Lung (tissue), 12 donors: Measurements from ENCODE around the gene KRTAP4-11. TPM values are rescaled to one million over a fixed set of nuclear protein-coding genes. Genes with fewer than 3 reads are reported as not detected.

Experiments used
- ATAC-seq: fragments of 200-7000 bp; cut with Tn5 transposase; one replicate; pipeline ENCODE4 v1.9.1; 2020; ENCODE audit warnings: moderate number of reproducible peaks; ENCODE audit not compliant: insufficient read depth, low FRiP score
- DNase-seq, 3 donors: peaks; one replicate each; pipeline ENCODE4 v3.0.0-alpha.2; 2013 to 2017
- H3K27ac ChIP-seq, 2 donors: one replicate each; pipeline ENCODE4 v1.5.1; 2013; ENCODE audit warnings: mild to moderate bottlenecking in 2 of 2, moderate library complexity in 2 of 2, control low read depth in 1 of 2, inconsistent platforms in 1 of 2, low read depth in 1 of 2, low read length in 1 of 2
- H3K27me3 ChIP-seq, 3 donors: one replicate each; pipeline ENCODE4 v1.5.1; 2013; ENCODE audit warnings: low read length in 2 of 3; ENCODE audit not compliant: control insufficient read depth in 3 of 3, insufficient read depth in 3 of 3
- H3K36me3 ChIP-seq, 4 donors: one replicate each; pipeline ENCODE4 v1.5.1; 2013; ENCODE audit warnings: low read length in 4 of 4, mild to moderate bottlenecking in 1 of 4, moderate library complexity in 1 of 4; ENCODE audit not compliant: control insufficient read depth in 4 of 4, insufficient read depth in 4 of 4
- H3K4me1 ChIP-seq, 5 donors: one replicate each; pipeline ENCODE4 v1.5.1; 2013; ENCODE audit warnings: low read length in 5 of 5, mild to moderate bottlenecking in 2 of 5, moderate library complexity in 1 of 5; ENCODE audit not compliant: control insufficient read depth in 5 of 5, insufficient read depth in 5 of 5
- H3K4me3 ChIP-seq: one replicate; pipeline ENCODE4 v1.5.1; 2013; ENCODE audit warnings: mild to moderate bottlenecking, control low read depth, moderate library complexity
- H3K9ac ChIP-seq, 2 donors: one replicate each; pipeline ENCODE4 v1.5.1; 2013; ENCODE audit warnings: low read length in 2 of 2, control low read depth in 1 of 2; ENCODE audit not compliant: insufficient read depth in 1 of 2
- H3K9me3 ChIP-seq, 4 donors: one replicate each; pipeline ENCODE4 v1.5.1; 2013; ENCODE audit warnings: low read length in 3 of 4, mild to moderate bottlenecking in 1 of 4, moderate library complexity in 1 of 4; ENCODE audit not compliant: control insufficient read depth in 4 of 4, insufficient read depth in 3 of 4
- WGBS, 2 donors: extraction: QIAGEN DNeasy Blood & Tissue Kit; methylation state at CpG; one replicate each; pipeline ENCODE4 v1.1.7; 2013; 5-methylcytosine and 5-hydroxymethylcytosine counted together
- polyA plus RNA-seq, 2 donors: library from polyadenylated mRNA; stranded (reverse); fragments of 200-250 nt; gene quantifications; one replicate each; pipeline ENCODE4 v1.2.1, GENCODE V29; 2013
- total RNA-seq, 2 donors: library from RNA; depleted of rRNA in 1 of 2; stranded (reverse); fragments of >200 nt in 1 of 2; gene quantifications; one replicate each; pipeline ENCODE4 v1.2.1, GENCODE V29; 2014 to 2021
- TF ChIP-seq, protein P1 (sequence below): IDR thresholded peaks from 2 replicates; pipeline ENCODE4 v1.5.1; 2012; ENCODE audit warnings: mild to moderate bottlenecking; ENCODE audit errors: control extremely low read depth, extremely low read depth
- donor health status: control.
- donor health status: control.
- donor health status: Bipolar disorder and iron deficiency.
- donor health status: healthy.
- donor health status: DM: yes; HTN: yes; CAD: no.

Gene KRTAP4-11
- total and polyA plus RNA-seq, 4 donors: 0.34 TPM; not detected in 3

DNA sequence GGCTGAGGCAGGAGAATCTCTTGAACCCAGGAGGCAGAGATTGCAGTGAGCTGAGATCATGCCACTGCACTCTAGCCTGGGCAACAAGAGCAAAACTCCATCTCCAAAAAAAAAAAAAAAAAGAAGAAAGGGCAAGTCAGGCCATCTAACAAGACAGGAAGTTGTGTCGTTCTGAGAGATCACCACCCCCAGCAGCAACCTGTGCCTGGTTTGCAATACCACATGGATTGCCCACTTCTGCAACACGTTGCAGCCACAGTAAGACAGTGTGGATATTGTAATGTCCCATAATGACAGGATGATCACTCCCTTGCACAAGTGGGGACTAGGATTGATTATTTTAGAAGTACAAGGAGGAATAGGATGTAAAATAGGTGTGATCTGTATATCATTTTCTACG lies 49.1 kb downstream of the KRTAP4-11 start:
- Histone ChIP-seq H3K4me3 (no peak overlapping the region), H3K9me3 (peaks cover 0 to 3% (median 0%) of the 10 kb centered on the region in 4 donors), H3K9ac (no peak overlapping the region), H3K27ac (no peak overlapping the region), H3K4me1 (no peaks in the 10 kb centered on the region), H3K36me3 (no peaks in the 10 kb centered on the region), H3K27me3 (no peaks in the 10 kb centered on the region)
- ATAC-seq (no peak), DNase-seq (no peak)
- WGBS, 2 donors: 56 to 62% methylated on average over 3 of the region's 3 CpGs
- TF ChIP-seq, protein P1, sequence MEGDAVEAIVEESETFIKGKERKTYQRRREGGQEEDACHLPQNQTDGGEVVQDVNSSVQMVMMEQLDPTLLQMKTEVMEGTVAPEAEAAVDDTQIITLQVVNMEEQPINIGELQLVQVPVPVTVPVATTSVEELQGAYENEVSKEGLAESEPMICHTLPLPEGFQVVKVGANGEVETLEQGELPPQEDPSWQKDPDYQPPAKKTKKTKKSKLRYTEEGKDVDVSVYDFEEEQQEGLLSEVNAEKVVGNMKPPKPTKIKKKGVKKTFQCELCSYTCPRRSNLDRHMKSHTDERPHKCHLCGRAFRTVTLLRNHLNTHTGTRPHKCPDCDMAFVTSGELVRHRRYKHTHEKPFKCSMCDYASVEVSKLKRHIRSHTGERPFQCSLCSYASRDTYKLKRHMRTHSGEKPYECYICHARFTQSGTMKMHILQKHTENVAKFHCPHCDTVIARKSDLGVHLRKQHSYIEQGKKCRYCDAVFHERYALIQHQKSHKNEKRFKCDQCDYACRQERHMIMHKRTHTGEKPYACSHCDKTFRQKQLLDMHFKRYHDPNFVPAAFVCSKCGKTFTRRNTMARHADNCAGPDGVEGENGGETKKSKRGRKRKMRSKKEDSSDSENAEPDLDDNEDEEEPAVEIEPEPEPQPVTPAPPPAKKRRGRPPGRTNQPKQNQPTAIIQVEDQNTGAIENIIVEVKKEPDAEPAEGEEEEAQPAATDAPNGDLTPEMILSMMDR: no peak

DNA sequence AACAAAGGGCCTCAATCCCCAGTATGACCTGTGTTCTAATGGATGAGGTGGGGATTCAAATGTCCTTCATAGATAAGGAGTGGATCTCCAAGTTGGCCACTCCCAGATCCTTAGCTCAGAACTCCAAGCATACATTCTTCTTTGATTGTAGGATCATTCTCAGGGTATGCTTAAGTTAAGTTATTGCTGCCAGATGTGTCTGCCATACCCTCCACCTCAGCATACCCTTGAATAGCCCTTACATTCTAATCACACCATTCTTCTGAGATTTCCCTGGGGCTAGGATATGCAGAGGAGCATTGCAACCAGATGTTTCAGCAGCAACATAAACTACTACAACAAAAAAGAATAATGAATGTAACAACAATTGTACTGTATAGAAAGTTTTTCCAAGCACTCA lies 50.9 kb downstream of the KRTAP4-11 start:
- Histone ChIP-seq H3K9me3 (peaks cover 0 to 3% (median 0%) of the 10 kb centered on the region in 4 donors), H3K4me1 (no peaks in the 10 kb centered on the region), H3K36me3 (no peaks in the 10 kb centered on the region), H3K27ac (no peak overlapping the region), H3K4me3 (no peak overlapping the region), H3K9ac (no peak overlapping the region), H3K27me3 (no peaks in the 10 kb centered on the region)
- DNase-seq (no peak), ATAC-seq (no peak)
- TF ChIP-seq, protein P1: no peak

Other genes starting within 250 kb of the KRTAP4-11 start
Only the 30 nearest of the 38 such genes appear.
- gene KRT40, start 134.0 kb downstream of the KRTAP4-11 start, total RNA-seq: not detected
- gene KRT40, start 134.0 kb downstream of the KRTAP4-11 start, polyA plus RNA-seq: under 1 TPM; 0.09 to 0.31 TPM
- not detected for gene KRTAP3-3, start 124.2 kb downstream of the KRTAP4-11 start, total RNA-seq
- gene KRTAP3-3, start 124.2 kb downstream of the KRTAP4-11 start, polyA plus RNA-seq: not detected
- not detected for gene KRTAP3-2, start 118.5 kb downstream of the KRTAP4-11 start, total RNA-seq
- gene KRTAP3-2, start 118.5 kb downstream of the KRTAP4-11 start, polyA plus RNA-seq: under 1 TPM in 1 of 2 donors, not detected in 1; 0.94 TPM
- not detected for gene KRTAP3-1, start 109.2 kb downstream of the KRTAP4-11 start, total RNA-seq
- gene KRTAP3-1, start 109.2 kb downstream of the KRTAP4-11 start, polyA plus RNA-seq: not detected
- gene KRTAP1-5, start 91.2 kb downstream of the KRTAP4-11 start, total RNA-seq: not detected
- gene KRTAP1-5, start 91.2 kb downstream of the KRTAP4-11 start, polyA plus RNA-seq: not detected
- not detected for gene KRTAP1-4, start 88.2 kb downstream of the KRTAP4-11 start, total RNA-seq
- not detected for gene KRTAP1-4, start 88.2 kb downstream of the KRTAP4-11 start, polyA plus RNA-seq
- gene KRTAP1-3, start 83.5 kb downstream of the KRTAP4-11 start, total RNA-seq: not detected
- not detected for gene KRTAP1-3, start 83.5 kb downstream of the KRTAP4-11 start, polyA plus RNA-seq
- gene KRTAP1-1, start 76.9 kb downstream of the KRTAP4-11 start, total RNA-seq: not detected
- gene KRTAP1-1, start 76.9 kb downstream of the KRTAP4-11 start, polyA plus RNA-seq: not detected
- gene KRTAP2-1, start 71.1 kb downstream of the KRTAP4-11 start, total RNA-seq: not detected
- not detected for gene KRTAP2-1, start 71.1 kb downstream of the KRTAP4-11 start, polyA plus RNA-seq
- not detected for gene KRTAP2-2, start 63.1 kb downstream of the KRTAP4-11 start, total RNA-seq
- not detected for gene KRTAP2-2, start 63.1 kb downstream of the KRTAP4-11 start, polyA plus RNA-seq
- gene KRTAP2-3, start 58.3 kb downstream of the KRTAP4-11 start, total RNA-seq: not detected
- not detected for gene KRTAP2-3, start 58.3 kb downstream of the KRTAP4-11 start, polyA plus RNA-seq
- gene KRTAP2-4, start 52.5 kb downstream of the KRTAP4-11 start, total RNA-seq: not detected
- gene KRTAP2-4, start 52.5 kb downstream of the KRTAP4-11 start, polyA plus RNA-seq: not detected
- not detected for gene KRTAP4-7, start 34.2 kb downstream of the KRTAP4-11 start, total RNA-seq
- not detected for gene KRTAP4-7, start 34.2 kb downstream of the KRTAP4-11 start, polyA plus RNA-seq
- gene KRTAP4-8, start 20.2 kb downstream of the KRTAP4-11 start, total RNA-seq: not detected
- not detected for gene KRTAP4-8, start 20.2 kb downstream of the KRTAP4-11 start, polyA plus RNA-seq
- gene KRTAP4-16, start 16.2 kb downstream of the KRTAP4-11 start, total RNA-seq: not detected
- gene KRTAP4-16, start 16.2 kb downstream of the KRTAP4-11 start, polyA plus RNA-seq: not detected
- gene KRTAP4-9, start 13.0 kb downstream of the KRTAP4-11 start, total RNA-seq: not detected
- not detected for gene KRTAP4-9, start 13.0 kb downstream of the KRTAP4-11 start, polyA plus RNA-seq
- gene KRTAP4-12, start 5.8 kb upstream of the KRTAP4-11 start, total RNA-seq: not detected
- gene KRTAP4-12, start 5.8 kb upstream of the KRTAP4-11 start, polyA plus RNA-seq: not detected
- not detected for gene KRTAP4-6, start 22.2 kb upstream of the KRTAP4-11 start, total RNA-seq
- gene KRTAP4-6, start 22.2 kb upstream of the KRTAP4-11 start, polyA plus RNA-seq: not detected
- gene KRTAP4-5, start 31.5 kb upstream of the KRTAP4-11 start, total RNA-seq: not detected
- not detected for gene KRTAP4-5, start 31.5 kb upstream of the KRTAP4-11 start, polyA plus RNA-seq
- gene KRTAP4-4, start 42.4 kb upstream of the KRTAP4-11 start, total RNA-seq: not detected
- gene KRTAP4-4, start 42.4 kb upstream of the KRTAP4-11 start, polyA plus RNA-seq: not detected
- not detected for gene KRTAP4-3, start 49.8 kb upstream of the KRTAP4-11 start, total RNA-seq
- gene KRTAP4-3, start 49.8 kb upstream of the KRTAP4-11 start, polyA plus RNA-seq: not detected
- gene KRTAP4-2, start 59.8 kb upstream of the KRTAP4-11 start, total RNA-seq: not detected
- not detected for gene KRTAP4-2, start 59.8 kb upstream of the KRTAP4-11 start, polyA plus RNA-seq
- gene KRTAP4-1, start 66.5 kb upstream of the KRTAP4-11 start, total RNA-seq: not detected
- not detected for gene KRTAP4-1, start 66.5 kb upstream of the KRTAP4-11 start, polyA plus RNA-seq
- gene KRTAP9-1, start 71.5 kb upstream of the KRTAP4-11 start, total RNA-seq: not detected
- gene KRTAP9-1, start 71.5 kb upstream of the KRTAP4-11 start, polyA plus RNA-seq: not detected
- not detected for gene KRTAP9-2, start 108.3 kb upstream of the KRTAP4-11 start, total RNA-seq
- not detected for gene KRTAP9-2, start 108.3 kb upstream of the KRTAP4-11 start, polyA plus RNA-seq
- not detected for gene KRTAP9-3, start 114.1 kb upstream of the KRTAP4-11 start, total RNA-seq
- not detected for gene KRTAP9-3, start 114.1 kb upstream of the KRTAP4-11 start, polyA plus RNA-seq
- not detected for gene KRTAP9-8, start 119.6 kb upstream of the KRTAP4-11 start, total RNA-seq
- gene KRTAP9-8, start 119.6 kb upstream of the KRTAP4-11 start, polyA plus RNA-seq: not detected
- gene KRTAP9-4, start 131.3 kb upstream of the KRTAP4-11 start, total RNA-seq: not detected
- not detected for gene KRTAP9-4, start 131.3 kb upstream of the KRTAP4-11 start, polyA plus RNA-seq
- not detected for gene KRTAP9-9, start 137.0 kb upstream of the KRTAP4-11 start, total RNA-seq
- not detected for gene KRTAP9-9, start 137.0 kb upstream of the KRTAP4-11 start, polyA plus RNA-seq
- not detected for gene KRTAP9-6, start 147.0 kb upstream of the KRTAP4-11 start, total RNA-seq
- not detected for gene KRTAP9-6, start 147.0 kb upstream of the KRTAP4-11 start, polyA plus RNA-seq